Glutamatergic neuron (in vitro differentiated cells): ENCODE results near the gene PZP. TPM values are rescaled to one million over a fixed set of nuclear protein-coding genes. Genes with fewer than 3 reads are reported as not detected.

ENCODE experiments used
- DNase-seq: peaks from one replicate; pipeline ENCODE4 v3.0.0; 2022
- H3K27ac Mint-ChIP-seq: one replicate; pipeline ENCODE4 v1.8.0; 2020; ENCODE audit warnings: mild to moderate bottlenecking, mixed read lengths, inconsistent platforms; ENCODE audit not compliant: unreplicated experiment
- H3K27me3 Mint-ChIP-seq: one replicate; pipeline ENCODE4 v1.8.0; 2020; ENCODE audit warnings: mild to moderate bottlenecking, moderate library complexity, mixed read lengths, inconsistent platforms; ENCODE audit not compliant: unreplicated experiment
- H3K36me3 Mint-ChIP-seq: one replicate; pipeline ENCODE4 v1.8.0; 2020; ENCODE audit warnings: mild to moderate bottlenecking, mixed read lengths, inconsistent platforms; ENCODE audit not compliant: unreplicated experiment
- H3K4me1 Mint-ChIP-seq: one replicate; pipeline ENCODE4 v1.8.0; 2020; ENCODE audit warnings: mild to moderate bottlenecking, low read depth, mixed read lengths, inconsistent platforms; ENCODE audit not compliant: unreplicated experiment
- H3K4me3 Mint-ChIP-seq: one replicate; pipeline ENCODE4 v1.8.0; 2020; ENCODE audit warnings: mild to moderate bottlenecking, mixed read lengths, inconsistent platforms; ENCODE audit not compliant: unreplicated experiment
- H3K9me3 Mint-ChIP-seq: one replicate; pipeline ENCODE4 v1.8.0; 2020; ENCODE audit warnings: mild to moderate bottlenecking, moderate library complexity, mixed read lengths, inconsistent platforms; ENCODE audit not compliant: unreplicated experiment
- CTCF ChIP-seq: fragments of 200-600 bp; sonication (generic); IDR thresholded peaks from one replicate; pipeline ENCODE4 v1.5.0; 2021; ENCODE audit not compliant: partially characterized antibody, unreplicated experiment
- total RNA-seq: library from RNA; stranded (reverse); fragmentation: NEBNext Ultra II Directional; extraction: Animal tissue kit (Norgen Biotek cat#: 25700); gene quantifications from one replicate; pipeline ENCODE4 v1.2.1, GENCODE V29; 2021; ENCODE audit not compliant: unreplicated experiment

PZP gene
- total RNA-seq, 1 donor from 2014 or later, result not detected

DNA sequence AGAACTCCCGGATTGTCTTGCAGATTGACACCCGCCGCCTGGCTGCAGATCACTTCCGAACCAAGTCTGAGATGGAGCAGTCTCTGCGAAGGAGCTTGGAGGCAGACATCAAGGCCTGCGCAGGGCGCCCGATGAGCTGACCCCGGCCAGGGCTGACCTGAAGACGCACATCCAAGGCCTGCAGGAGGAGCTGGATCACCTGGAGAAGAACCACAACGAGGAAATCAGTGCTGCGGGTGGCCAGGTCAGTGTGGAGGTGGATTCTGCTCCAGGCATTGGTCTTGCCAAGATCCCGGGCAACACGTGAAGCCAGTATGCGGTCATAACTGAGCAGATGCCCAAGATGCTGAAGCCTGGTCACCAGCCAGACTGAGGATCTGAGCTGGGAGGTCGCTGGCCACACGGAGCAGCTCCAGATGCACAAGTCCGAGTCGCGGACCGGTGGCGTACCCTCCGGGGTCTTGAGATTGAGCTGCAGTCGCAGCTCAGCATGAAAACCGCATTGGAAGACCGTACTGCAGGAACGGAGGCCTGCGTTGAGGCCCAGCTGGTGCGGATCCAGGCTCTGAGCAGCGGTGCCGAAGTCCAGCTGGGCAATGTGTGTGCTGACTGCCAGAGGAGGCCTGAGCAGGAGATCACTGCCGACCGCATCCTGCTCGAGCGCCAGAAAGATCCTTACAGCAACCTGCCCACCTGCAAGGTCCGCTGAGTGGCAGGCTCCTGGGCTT, 80.1 kb downstream of the PZP start:
- H3K36me3 Mint-ChIP-seq, result peaks cover 4% of the 10 kb centered on the region
- no peak for TF ChIP-seq CTCF
- H3K4me1 Mint-ChIP-seq, result no peaks in the 10 kb centered on the region
- no peak overlapping the region for H3K27ac Mint-ChIP-seq
- DNase-seq, result no peak
- H3K9me3 Mint-ChIP-seq, result peaks cover 2% of the 10 kb centered on the region
- no peaks in the 10 kb centered on the region for H3K27me3 Mint-ChIP-seq
- H3K4me3 Mint-ChIP-seq, result no peak overlapping the region

DNA sequence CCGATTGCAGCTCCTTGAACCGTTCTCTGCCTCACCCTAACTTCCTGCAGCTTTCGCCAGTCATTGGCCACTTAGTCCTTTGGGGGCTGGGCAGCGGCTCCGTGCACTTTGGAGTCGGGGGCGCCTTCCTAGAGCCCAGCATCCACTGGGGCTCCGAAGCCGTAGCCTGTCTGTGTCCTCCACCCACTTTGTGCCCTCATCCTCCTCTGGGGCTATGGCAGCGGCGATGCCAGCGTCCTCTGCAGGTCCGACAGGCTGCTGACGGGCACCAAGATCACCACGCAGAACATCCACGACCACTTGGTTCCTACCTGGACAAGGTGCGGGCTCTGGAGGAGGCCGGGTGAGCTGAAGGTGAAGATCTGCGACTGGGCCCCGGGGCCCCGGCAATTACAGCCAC, 80.7 kb downstream of the PZP start:
- Mint-ChIP-seq H3K27me3 (no peaks in the 10 kb centered on the region), H3K9me3 (peaks cover 2% of the 10 kb centered on the region), H3K4me1 (no peaks in the 10 kb centered on the region), H3K4me3 (no peak overlapping the region), H3K36me3 (peaks cover 4% of the 10 kb centered on the region), H3K27ac (no peak overlapping the region)
- DNase-seq, result no peak
- no peak for TF ChIP-seq CTCF

GRCh38 chr12:9124383-9125031, 83.7 kb downstream of the PZP start:
- Mint-ChIP-seq H3K36me3 (peaks cover 4% of the 10 kb centered on the region), H3K27me3 (no peaks in the 10 kb centered on the region), H3K4me1 (peaks cover 5% of the 10 kb centered on the region), H3K9me3 (peaks cover 3% of the 10 kb centered on the region), H3K27ac (no peak overlapping the region), H3K4me3 (no peak overlapping the region)
- DNase-seq, result no peak
- TF ChIP-seq CTCF, result no peak

- DNase-seq, result no peak
- TF ChIP-seq CTCF, result no peak
- Mint-ChIP-seq H3K27ac (no peak overlapping the region), H3K36me3 (peaks cover 2% of the 10 kb centered on the region), H3K4me1 (peaks cover 10% of the 10 kb centered on the region), H3K27me3 (peaks cover 2% of the 10 kb centered on the region), H3K4me3 (no peak overlapping the region), H3K9me3 (peaks cover 3% of the 10 kb centered on the region)
Observed at GRCh38 chr12:9123781-9124382, 84.3 kb downstream of the PZP start.

DNA sequence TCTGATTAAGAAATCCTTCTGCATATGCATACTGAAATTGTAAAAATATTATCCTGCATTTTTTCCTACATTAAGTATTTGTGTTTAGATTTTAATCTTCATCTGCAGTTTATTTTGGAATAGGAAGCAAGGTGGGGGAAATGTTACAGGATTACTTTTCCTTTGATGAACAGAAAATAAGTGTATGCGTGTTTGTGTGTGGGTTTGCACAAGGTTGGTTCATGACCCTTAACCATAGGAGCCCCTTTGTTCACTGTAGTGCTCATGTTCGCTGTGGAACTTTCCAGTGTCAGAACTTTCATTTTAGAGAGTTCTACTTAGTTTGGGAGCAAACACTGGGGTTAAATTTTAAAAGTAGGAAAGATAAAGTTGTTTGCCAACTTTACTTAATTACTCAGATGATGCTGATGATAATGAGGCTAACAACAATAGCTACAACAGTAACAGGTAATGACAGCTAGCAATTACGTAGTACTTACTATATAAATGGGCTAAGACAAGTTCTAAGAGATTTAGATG, 86.0 kb downstream of the PZP start:
- TF ChIP-seq CTCF, result no peak
- Mint-ChIP-seq H3K4me1 (peaks cover 23% of the 10 kb centered on the region), H3K27ac (no peak overlapping the region), H3K4me3 (no peak overlapping the region), H3K36me3 (no peaks in the 10 kb centered on the region), H3K9me3 (peaks cover 7% of the 10 kb centered on the region), H3K27me3 (peaks cover 5% of the 10 kb centered on the region)
- no peak for DNase-seq
